ENCODE measurements around the gene SPPL2B. TPM values are rescaled to one million over a fixed set of nuclear protein-coding genes. Genes with fewer than 3 reads are reported as not detected.

Gene SPPL2B
- total and polyA plus RNA-seq, 2 experiments from 2014 or later: 23.5 to 51.0 TPM

- Mint-ChIP-seq H3K4me3 (no peak overlapping the region), H3K4me1 (peaks cover 8% of the 10 kb centered on the region; the same call in 2 of the 3 replicates)
These were observed 11.3 kb downstream of the SPPL2B start for GRCh38 chr19:2339644-2340310.

More at GRCh38 chr19:2339644-2340310, 11.3 kb downstream of the SPPL2B start:
- no peak overlapping the region for H3K4me3 ChIP-seq
- no peak overlapping the region for H2AFZ ChIP-seq
- TF ChIP-seq CREB1 (CRISPR knock-in tag; IDR thresholded peaks at IDR 0.05; ENCODE audit: low read depth) (no peak), REST (IDR thresholded peaks at IDR 0.05; ENCODE audit: unreplicated experiment) (no peak), CTCF (conservative IDR thresholded peaks at IDR 0.05; ENCODE audit: low read depth in 2 of 2) (no peak), EZH2phosphoT487 (IDR thresholded peaks at IDR 0.05; ENCODE audit: unreplicated experiment) (no peak), ZNF114 (CRISPR knock-in tag; IDR thresholded peaks at IDR 0.05) (no peak), JUNB (IDR thresholded peaks at IDR 0.05; ENCODE audit: unreplicated experiment) (no peak), POLR2AphosphoS5 (IDR thresholded peaks at IDR 0.05; ENCODE audit: low read depth) (no peak)
- Mint-ChIP-seq H3K36me3 (ENCODE audit: low read depth) (peaks cover 27% of the 10 kb centered on the region), H3K27ac (no peak overlapping the region), H3K9me3 (peaks cover 11% of the 10 kb centered on the region), H3K27me3 (ENCODE audit: insufficient read depth, low read depth, poor library complexity) (peaks cover 6% of the 10 kb centered on the region)
- H3K79me2 ChIP-seq (replicated peaks; ENCODE audit: insufficient read depth): peaks cover 10% of the 10 kb centered on the region
- no peaks in the 10 kb centered on the region for H3K4me1 ChIP-seq (ENCODE audit: insufficient read depth)
- no peaks in the 10 kb centered on the region; the same call in 1 of the 2 replicates for H3K9me2 ChIP-seq (ENCODE audit: insufficient read depth)
- ATAC-seq (no peak), DNase-seq (ENCODE audit: low spot score) (no peak)
- no peak overlapping the region for H3K4me2 ChIP-seq
- peaks cover 16% of the 10 kb centered on the region for H3F3A ChIP-seq (replicated peaks; ENCODE audit: low read depth)
- H3K36me3 ChIP-seq (ENCODE audit: insufficient read depth): no peaks in the 10 kb centered on the region
- no peak overlapping the region for H3K27ac ChIP-seq (ENCODE audit: low read depth)
- H4K20me1 ChIP-seq (replicated peaks; ENCODE audit: insufficient read depth): peaks cover 9% of the 10 kb centered on the region
- H3K27me3 ChIP-seq (ENCODE audit: insufficient read depth): no peaks in the 10 kb centered on the region
